Measurements from ENCODE around the gene CENPF.
"Not testable (repeated sequence)": the region's sequence is repeated elsewhere in the genome, so short reads cannot be mapped to it uniquely, and the experiment has no call there.

Gene CENPF

DNA sequence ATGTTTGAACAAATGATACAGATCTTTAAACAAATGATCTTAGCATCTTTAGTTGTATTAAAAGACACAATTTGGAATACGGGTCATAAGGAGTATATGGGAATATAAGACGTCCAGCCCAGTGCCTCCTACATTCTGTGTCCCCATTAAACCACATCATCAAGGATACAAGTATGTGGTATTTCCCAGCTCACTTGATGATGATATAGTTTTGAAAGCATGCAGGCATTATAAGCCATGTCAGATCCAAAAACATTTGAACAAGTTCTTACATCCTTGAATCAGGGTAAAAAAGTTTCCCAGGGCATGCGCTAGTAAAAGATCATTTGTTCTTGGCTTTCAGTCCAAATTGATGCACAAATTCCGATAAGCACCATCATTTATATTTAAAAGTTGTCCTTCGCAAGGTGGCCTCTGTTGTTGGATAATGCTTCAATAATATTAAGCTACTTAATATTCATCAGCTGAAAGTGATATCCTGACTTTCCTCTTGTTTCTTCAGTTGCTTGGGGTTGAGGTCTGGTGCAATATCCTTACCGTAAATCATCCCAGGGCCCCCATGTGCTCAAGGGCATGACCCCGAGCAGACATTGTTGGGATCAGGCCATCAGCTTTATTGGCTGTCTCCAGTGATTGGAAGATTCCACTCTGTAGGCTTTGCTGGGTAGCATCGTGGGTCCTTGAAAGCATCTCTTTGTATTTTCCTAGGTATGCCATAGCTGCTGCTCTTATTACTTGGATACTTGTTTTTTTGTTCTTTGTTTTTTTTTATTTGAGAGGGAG lies 61.8 kb downstream of the CENPF start:
- H3K4me3 ChIP-seq (ENCODE audit: low read depth, low read length) = no peak overlapping the region
- TF ChIP-seq, protein P1, sequence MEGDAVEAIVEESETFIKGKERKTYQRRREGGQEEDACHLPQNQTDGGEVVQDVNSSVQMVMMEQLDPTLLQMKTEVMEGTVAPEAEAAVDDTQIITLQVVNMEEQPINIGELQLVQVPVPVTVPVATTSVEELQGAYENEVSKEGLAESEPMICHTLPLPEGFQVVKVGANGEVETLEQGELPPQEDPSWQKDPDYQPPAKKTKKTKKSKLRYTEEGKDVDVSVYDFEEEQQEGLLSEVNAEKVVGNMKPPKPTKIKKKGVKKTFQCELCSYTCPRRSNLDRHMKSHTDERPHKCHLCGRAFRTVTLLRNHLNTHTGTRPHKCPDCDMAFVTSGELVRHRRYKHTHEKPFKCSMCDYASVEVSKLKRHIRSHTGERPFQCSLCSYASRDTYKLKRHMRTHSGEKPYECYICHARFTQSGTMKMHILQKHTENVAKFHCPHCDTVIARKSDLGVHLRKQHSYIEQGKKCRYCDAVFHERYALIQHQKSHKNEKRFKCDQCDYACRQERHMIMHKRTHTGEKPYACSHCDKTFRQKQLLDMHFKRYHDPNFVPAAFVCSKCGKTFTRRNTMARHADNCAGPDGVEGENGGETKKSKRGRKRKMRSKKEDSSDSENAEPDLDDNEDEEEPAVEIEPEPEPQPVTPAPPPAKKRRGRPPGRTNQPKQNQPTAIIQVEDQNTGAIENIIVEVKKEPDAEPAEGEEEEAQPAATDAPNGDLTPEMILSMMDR (IDR thresholded peaks at IDR 0.05; ENCODE audit: borderline replicate concordance, insufficient read depth, low read depth, low read length) = no peak

DNA sequence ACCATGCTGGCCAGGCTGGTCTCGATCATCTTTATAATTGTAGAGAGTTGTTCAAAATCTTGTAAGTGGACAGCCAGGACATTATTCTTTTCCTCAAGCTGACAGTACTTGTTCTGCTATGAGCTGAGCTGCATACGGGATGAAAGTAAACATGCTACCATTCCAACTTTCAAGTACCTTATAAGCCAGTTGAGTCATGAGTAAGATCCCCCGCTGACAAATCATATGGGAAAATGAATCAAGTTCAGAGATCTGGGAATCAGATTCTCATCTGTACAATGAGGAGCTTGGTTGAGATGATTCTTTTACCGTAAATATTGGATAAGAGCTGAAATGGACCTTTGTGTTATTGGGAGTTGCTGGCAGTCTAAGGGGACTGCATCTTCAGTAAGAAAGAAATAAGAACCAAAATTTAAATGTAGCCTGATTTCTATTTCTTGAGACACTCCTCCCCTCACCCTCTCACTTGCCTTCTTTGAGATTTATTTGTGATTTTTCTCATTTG lies 62.7 kb downstream of the CENPF start:
- TF ChIP-seq, protein P1 (IDR thresholded peaks at IDR 0.05; ENCODE audit: borderline replicate concordance, insufficient read depth, low read depth, low read length) = no peak
- H3K4me3 ChIP-seq (ENCODE audit: low read depth, low read length) = no peak overlapping the region

DNA sequence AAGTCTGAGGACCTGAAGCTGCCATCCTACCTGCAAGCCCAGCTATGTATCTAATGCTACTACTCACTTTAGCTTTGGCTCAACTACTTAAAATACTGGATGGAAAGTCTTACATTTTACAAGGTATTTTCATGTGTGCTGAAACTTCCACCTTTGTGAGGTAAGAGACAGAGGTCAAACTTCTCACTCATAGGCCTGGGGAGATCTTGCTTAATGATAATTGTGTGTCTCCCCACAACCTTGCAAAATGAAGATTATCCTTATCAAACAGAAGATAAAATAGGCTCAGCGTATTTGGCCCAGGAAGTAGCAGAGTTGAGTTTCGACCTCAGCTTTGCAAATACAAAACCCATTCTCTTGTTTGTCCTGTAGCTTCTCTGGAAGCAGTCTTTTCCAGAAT lies 63.7 kb downstream of the CENPF start:
- TF ChIP-seq, protein P1 (IDR thresholded peaks at IDR 0.05; ENCODE audit: borderline replicate concordance, insufficient read depth, low read depth, low read length) = no peak
- no peak overlapping the region for H3K4me3 ChIP-seq (ENCODE audit: low read depth, low read length)

DNA sequence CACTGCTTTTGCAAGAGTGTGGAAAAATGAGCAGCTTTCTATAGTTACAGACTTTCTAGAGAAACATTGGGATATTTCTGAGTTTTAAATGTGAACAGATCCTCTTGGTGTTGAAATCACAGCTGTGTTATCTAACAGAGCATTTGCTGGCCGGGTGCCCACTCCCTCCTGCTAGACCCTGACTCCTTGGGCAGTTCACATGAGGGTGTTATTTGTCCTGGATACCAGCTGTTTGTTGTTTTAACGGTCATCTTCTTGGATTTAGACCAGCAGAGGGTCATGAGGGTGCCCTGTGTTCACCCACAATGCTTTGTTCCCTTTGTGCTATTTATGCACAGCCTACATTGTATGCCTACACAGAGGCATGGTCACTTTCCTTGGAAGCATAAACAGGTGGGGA lies 67.1 kb downstream of the CENPF start:
- no peak overlapping the region for H3K4me3 ChIP-seq (ENCODE audit: low read depth, low read length)
- TF ChIP-seq, protein P1 (IDR thresholded peaks at IDR 0.05; ENCODE audit: borderline replicate concordance, insufficient read depth, low read depth, low read length) = no peak

- H3K4me3 ChIP-seq (ENCODE audit: low read depth, low read length) = not testable (repeated sequence)
These were observed 70.0 kb downstream of the CENPF start for GRCh38 chr1:214673029-214673428.

- H3K4me3 ChIP-seq (ENCODE audit: low read depth, low read length) = no peak overlapping the region
- TF ChIP-seq, protein P1 (IDR thresholded peaks at IDR 0.05; ENCODE audit: borderline replicate concordance, insufficient read depth, low read depth, low read length) = no peak
These were observed 70.6 kb downstream of the CENPF start for GRCh38 chr1:214673576-214673975.

GRCh38 chr1:214675524-214675923 lies 72.5 kb downstream of the CENPF start:
- not testable (repeated sequence) for H3K4me3 ChIP-seq (ENCODE audit: low read depth, low read length)

- H3K4me3 ChIP-seq (ENCODE audit: low read depth, low read length) = no peak overlapping the region
- TF ChIP-seq, protein P1 (IDR thresholded peaks at IDR 0.05; ENCODE audit: borderline replicate concordance, insufficient read depth, low read depth, low read length) = no peak
These were observed 73.8 kb downstream of the CENPF start for GRCh38 chr1:214676747-214677146.

All from GM12875 (cell line).